ENCODE measurements around the gene SLC10A7. TPM values are rescaled to one million over a fixed set of nuclear protein-coding genes. Genes with fewer than 3 reads are reported as not detected.
A peak's percentile ranks its signal among the peaks of the same experiment; 100 is the strongest.

The SLC10A7 gene
- total and polyA plus RNA-seq, 2 donors (not counting 1 experiment from before 2014, with no cell fraction given): 7.4 to 12.6 TPM

DNA sequence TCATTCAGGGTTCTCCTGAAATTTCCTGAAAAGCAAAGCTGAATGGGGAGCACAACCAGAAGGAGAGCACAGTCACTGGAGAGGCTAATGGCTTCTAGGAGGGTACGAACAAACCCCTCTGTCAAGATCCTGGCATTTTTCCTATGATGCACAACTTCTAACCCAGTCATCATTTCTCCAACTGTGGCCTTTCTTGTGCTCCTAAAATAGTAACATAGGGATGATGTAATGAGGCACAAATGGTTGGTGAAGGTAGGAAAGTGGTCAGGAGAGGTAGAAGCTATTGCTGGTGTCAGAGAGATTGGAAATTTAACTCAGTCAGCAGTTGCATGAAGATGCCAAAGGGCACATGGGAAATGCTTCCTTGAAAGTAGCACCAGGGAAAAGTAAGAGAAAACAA lies 52.7 kb downstream of the SLC10A7 start:
- no peaks in the 10 kb centered on the region for H4K20me1 ChIP-seq (ENCODE audit: control insufficient read depth, extremely low read depth, insufficient read depth, low read length)

DNA sequence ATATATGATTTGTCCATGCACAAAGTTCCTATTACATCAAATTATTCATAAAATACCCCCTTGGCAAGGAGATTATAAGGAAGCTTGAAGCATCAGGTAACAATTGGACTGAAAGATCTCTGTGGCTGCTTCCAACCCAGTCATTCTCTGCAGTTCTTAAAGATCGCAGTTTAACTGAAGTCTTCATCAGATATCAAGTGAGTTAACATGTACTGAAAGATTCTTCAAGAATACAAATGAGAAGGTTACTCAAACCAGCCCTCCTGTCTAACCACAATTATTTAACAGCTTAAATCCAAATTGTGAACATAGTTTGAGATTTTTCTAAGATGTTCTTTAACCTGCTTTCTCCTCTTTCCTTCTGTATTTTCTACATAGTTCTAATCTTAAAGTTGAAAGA lies 56.1 kb downstream of the SLC10A7 start:
- DNase-seq (ENCODE audit: low read depth in 2 of 2): peak in 1 of 2 donors; percentile 64
- H3K4me2 ChIP-seq (ENCODE audit: extremely low read depth, insufficient read depth, low read length): no peak overlapping the region
- no peak overlapping the region for H2AFZ ChIP-seq (ENCODE audit: low read length)
- no peaks in the 10 kb centered on the region for H3K36me3 ChIP-seq (ENCODE audit: control insufficient read depth, insufficient read depth, low read length)
- H4K20me1 ChIP-seq (ENCODE audit: control insufficient read depth, extremely low read depth, insufficient read depth, low read length): no peaks in the 10 kb centered on the region
- no peaks in the 10 kb centered on the region for H3K9me3 ChIP-seq (ENCODE audit: control insufficient read depth, insufficient read depth, low read depth, low read length)
- H3K9ac ChIP-seq (ENCODE audit: insufficient read depth, low read length): no peak overlapping the region
- H3K4me3 ChIP-seq (replicated peaks in 1 of 4; ENCODE audit: control extremely low read depth in 1 of 4, insufficient read depth in 1 of 4, low read depth in 3 of 4, low read length in 4 of 4): no peak overlapping the region
- no peak for TF ChIP-seq EZH2 (IDR thresholded peaks at IDR 0.05; ENCODE audit: low read length, missing control alignments)
- TF ChIP-seq, protein P1, sequence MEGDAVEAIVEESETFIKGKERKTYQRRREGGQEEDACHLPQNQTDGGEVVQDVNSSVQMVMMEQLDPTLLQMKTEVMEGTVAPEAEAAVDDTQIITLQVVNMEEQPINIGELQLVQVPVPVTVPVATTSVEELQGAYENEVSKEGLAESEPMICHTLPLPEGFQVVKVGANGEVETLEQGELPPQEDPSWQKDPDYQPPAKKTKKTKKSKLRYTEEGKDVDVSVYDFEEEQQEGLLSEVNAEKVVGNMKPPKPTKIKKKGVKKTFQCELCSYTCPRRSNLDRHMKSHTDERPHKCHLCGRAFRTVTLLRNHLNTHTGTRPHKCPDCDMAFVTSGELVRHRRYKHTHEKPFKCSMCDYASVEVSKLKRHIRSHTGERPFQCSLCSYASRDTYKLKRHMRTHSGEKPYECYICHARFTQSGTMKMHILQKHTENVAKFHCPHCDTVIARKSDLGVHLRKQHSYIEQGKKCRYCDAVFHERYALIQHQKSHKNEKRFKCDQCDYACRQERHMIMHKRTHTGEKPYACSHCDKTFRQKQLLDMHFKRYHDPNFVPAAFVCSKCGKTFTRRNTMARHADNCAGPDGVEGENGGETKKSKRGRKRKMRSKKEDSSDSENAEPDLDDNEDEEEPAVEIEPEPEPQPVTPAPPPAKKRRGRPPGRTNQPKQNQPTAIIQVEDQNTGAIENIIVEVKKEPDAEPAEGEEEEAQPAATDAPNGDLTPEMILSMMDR (conservative IDR thresholded peaks at IDR 0.05 in 1 of 2, IDR thresholded peaks at IDR 0.05 in 1 of 2; ENCODE audit: low read depth in 1 of 2, low read length in 2 of 2): no peak
- no peaks in the 10 kb centered on the region for H3K4me1 ChIP-seq (ENCODE audit: control insufficient read depth, extremely low read depth, insufficient read depth, low read length)
- no peak overlapping the region for H3K27ac ChIP-seq (ENCODE audit: insufficient read depth, low read length)
- no peaks in the 10 kb centered on the region for H3K27me3 ChIP-seq (ENCODE audit: control insufficient read depth, insufficient read depth, low read length)
- H3K79me2 ChIP-seq (ENCODE audit: control insufficient read depth, insufficient read depth, low read length): no peaks in the 10 kb centered on the region

More for the DNA sequence above, 52.7 kb downstream of the SLC10A7 start:
- Histone ChIP-seq H3K9ac (ENCODE audit: insufficient read depth, low read length) (no peak overlapping the region), H3K36me3 (ENCODE audit: control insufficient read depth, insufficient read depth, low read length) (no peaks in the 10 kb centered on the region), H3K4me1 (ENCODE audit: control insufficient read depth, extremely low read depth, insufficient read depth, low read length) (no peaks in the 10 kb centered on the region), H3K27ac (ENCODE audit: insufficient read depth, low read length) (no peak overlapping the region), H3K27me3 (ENCODE audit: control insufficient read depth, insufficient read depth, low read length) (no peaks in the 10 kb centered on the region), H3K9me3 (ENCODE audit: control insufficient read depth, insufficient read depth, low read depth, low read length) (no peaks in the 10 kb centered on the region), H2AFZ (ENCODE audit: low read length) (no peak overlapping the region), H3K4me3 (replicated peaks in 1 of 4; ENCODE audit: control extremely low read depth in 1 of 4, insufficient read depth in 1 of 4, low read depth in 3 of 4, low read length in 4 of 4) (no peak overlapping the region), H3K79me2 (ENCODE audit: control insufficient read depth, insufficient read depth, low read length) (no peaks in the 10 kb centered on the region), H3K4me2 (ENCODE audit: extremely low read depth, insufficient read depth, low read length) (no peak overlapping the region)
- DNase-seq (ENCODE audit: low read depth in 2 of 2): peak in 1 of 2 donors; percentile 13
- no peak for TF ChIP-seq EZH2 (IDR thresholded peaks at IDR 0.05; ENCODE audit: low read length, missing control alignments)
- TF ChIP-seq, protein P1 (conservative IDR thresholded peaks at IDR 0.05 in 1 of 2, IDR thresholded peaks at IDR 0.05 in 1 of 2; ENCODE audit: low read depth in 1 of 2, low read length in 2 of 2): no peak

DNA sequence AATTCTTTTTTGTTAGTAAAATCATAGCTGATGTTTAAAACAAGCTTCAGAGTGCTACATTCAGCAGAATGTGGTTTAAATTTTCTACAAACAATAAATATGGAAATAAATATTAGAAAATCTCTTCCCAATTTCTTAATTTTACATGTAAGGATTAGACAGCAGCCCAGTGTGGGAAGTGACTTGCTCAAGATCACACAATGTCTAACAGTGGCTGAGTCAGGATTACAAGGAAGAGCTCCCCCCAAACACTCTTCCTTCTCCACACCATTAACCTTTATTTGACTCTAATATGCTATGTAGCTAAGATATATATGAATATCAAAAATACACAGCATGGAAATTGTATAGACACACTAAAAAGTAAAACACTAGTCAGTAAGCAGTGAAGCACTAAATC lies 59.5 kb downstream of the SLC10A7 start:
- H2AFZ ChIP-seq (ENCODE audit: low read length): no peak overlapping the region
- no peaks in the 10 kb centered on the region for H3K79me2 ChIP-seq (ENCODE audit: control insufficient read depth, insufficient read depth, low read length)
- TF ChIP-seq, protein P1 (conservative IDR thresholded peaks at IDR 0.05 in 1 of 2, IDR thresholded peaks at IDR 0.05 in 1 of 2; ENCODE audit: low read depth in 1 of 2, low read length in 2 of 2): no peak
- no peak for TF ChIP-seq EZH2 (IDR thresholded peaks at IDR 0.05; ENCODE audit: low read length, missing control alignments)
- H3K27me3 ChIP-seq (ENCODE audit: control insufficient read depth, insufficient read depth, low read length): no peaks in the 10 kb centered on the region
- no peak overlapping the region for H3K4me3 ChIP-seq (replicated peaks in 1 of 4; ENCODE audit: control extremely low read depth in 1 of 4, insufficient read depth in 1 of 4, low read depth in 3 of 4, low read length in 4 of 4)
- H4K20me1 ChIP-seq (ENCODE audit: control insufficient read depth, extremely low read depth, insufficient read depth, low read length): no peaks in the 10 kb centered on the region
- H3K9me3 ChIP-seq (ENCODE audit: control insufficient read depth, insufficient read depth, low read depth, low read length): no peaks in the 10 kb centered on the region
- no peak overlapping the region for H3K27ac ChIP-seq (ENCODE audit: insufficient read depth, low read length)
- no peak for DNase-seq (ENCODE audit: low read depth in 2 of 2)
- no peak overlapping the region for H3K9ac ChIP-seq (ENCODE audit: insufficient read depth, low read length)
- no peaks in the 10 kb centered on the region for H3K36me3 ChIP-seq (ENCODE audit: control insufficient read depth, insufficient read depth, low read length)
- H3K4me1 ChIP-seq (ENCODE audit: control insufficient read depth, extremely low read depth, insufficient read depth, low read length): no peaks in the 10 kb centered on the region
- H3K4me2 ChIP-seq (ENCODE audit: extremely low read depth, insufficient read depth, low read length): no peak overlapping the region
